A549 treated with RU486 at 1 μM for 4 hours (cell line): ENCODE results near the gene ZC2HC1C. TPM values are rescaled to one million over a fixed set of nuclear protein-coding genes. Genes with fewer than 3 reads are reported as not detected.

Source experiments
- total RNA-seq: library from RNA; stranded (reverse); fragments of 200-300 nt; extraction: Qiagen RNA extraction; gene quantifications from 5 replicates; pipeline ENCODE4 v1.2.3, GENCODE V29; 2022; ENCODE audit warnings: low read depth

ZC2HC1C gene, protein sequence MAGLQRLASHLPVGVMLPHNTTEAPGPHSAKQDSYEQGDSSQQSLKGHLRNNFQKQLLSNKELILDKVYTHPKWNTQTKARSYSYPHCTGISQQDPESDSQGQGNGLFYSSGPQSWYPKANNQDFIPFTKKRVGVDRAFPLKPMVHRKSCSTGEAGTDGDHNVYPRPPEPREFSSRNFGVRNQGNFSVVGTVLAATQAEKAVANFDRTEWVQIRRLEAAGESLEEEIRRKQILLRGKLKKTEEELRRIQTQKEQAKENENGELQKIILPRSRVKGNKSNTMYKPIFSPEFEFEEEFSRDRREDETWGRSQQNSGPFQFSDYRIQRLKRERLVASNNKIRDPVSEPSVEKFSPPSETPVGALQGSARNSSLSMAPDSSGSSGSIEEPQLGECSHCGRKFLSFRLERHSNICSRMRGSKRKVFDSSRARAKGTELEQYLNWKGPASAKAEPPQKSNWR
- total RNA-seq: 3.0 to 4.3 TPM (median 3.3 TPM) in 5 replicates

DNA sequence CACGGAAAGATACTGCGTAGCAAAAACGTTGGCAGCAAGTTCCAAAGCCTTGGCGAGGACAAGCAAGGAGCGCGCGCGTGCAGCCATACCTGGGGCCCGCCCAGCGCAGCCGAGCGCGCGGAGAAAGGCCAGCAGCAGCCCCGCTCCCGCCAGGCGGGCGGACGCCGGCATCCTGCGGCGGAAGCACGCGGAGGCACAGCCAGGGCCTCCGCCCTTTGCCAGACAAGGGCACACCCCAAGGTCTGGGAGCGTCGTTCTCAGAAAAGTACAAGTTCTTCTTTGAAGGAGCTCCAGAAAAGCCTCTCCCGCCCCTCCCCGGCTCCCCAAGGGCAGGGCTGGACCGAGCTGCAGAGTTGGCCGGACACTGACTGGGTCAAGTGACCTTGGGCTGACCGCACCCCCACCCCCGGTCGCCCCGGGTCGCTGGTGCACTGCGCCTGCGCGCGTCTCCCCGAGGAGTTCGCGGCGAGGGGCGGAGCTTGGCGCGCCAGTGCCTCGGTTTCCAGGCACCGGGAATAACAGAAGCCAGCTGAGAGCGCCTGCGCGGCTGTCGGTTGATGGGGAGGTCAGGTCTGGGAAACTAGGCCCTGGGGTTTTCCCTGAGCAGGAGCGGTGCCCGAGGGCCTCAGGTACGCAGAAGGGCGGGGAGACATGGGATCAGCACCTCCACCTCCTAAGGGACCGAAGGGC lies at the start of gene ZC2HC1C:
ZC2HC1C (plus strand) TSS at position 521 of the 690 bp plus-strand sequence. CDS start 933 bp downstream, outside the sequence.

DNA sequence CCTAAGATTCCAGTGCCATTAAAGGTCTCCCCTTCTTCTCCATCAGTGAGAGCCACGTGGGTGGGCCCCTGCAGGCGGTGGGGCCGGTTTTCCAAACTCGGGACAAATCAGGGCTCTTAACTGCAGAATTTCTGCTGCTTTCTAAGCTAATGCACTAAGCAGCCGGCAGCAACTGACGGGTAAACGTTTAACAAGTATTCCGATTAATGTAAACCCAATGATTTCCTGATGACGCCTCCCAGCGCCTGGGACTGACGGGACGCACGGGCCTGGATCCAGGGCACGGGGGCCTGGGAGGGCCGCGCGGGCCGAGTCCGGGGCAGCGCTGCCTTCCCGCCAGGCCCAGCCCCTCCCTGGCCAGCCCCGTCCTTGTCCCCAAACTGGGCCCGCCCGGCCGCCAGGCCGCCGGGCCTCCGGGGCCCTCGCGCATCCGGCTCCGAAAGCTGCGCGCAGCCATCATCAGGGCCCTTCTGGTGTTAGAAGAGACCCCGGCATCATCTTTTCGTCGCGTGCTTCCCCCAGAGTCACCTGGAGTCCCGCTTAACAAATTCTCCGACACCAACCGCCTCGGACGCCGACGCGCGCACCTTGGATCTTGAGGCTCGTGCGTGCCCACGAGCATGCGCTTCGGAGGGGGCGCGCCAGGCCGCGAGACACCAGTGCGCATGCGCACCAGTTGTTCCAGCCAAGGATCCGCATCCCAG lies 18.4 kb upstream of the ZC2HC1C start, which contains the start of gene MLH3:
MLH3 (minus strand) TSS at position 616 of the 704 bp plus-strand sequence. CDS start 1,812 bp downstream, outside the sequence.

DNA sequence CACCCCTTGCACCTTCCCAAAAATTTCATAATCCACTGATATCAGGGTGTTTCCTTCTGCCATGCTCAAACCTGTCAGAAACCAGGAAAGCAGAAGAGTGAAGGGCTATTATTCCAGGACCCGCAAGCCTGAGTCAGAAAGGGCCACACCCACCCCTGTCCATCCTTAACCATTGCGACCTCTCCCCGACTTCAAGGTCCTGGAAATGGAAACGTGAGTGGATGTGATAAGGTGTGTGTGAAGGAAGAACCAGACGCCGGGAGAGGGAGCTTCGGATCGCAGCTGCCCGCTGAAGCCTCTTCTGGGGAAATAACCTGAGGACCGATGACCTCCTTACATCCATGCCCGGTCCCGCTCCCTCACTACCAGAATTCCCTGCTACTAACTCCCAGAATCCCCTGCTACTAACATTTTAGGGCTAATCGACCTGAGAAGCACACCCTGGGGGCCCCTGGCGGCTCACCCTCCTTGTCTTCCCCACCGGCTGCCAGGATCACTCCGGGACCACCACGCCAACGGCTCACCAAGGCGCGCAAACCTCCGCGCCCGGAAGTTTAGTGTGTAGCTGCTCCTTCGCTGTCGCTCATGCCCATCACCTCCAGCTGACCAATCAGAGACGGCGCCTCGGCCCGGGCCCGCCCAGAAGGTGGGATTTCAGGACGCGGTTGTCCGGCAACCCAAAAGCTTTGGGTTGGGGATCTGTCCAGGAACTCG lies 5.8 kb upstream of the ZC2HC1C start, which contains the start of gene ACYP1:
ACYP1 (minus strand) TSS at position 534 of the 714 bp plus-strand sequence; CDS start at position 63, 471 bp downstream.

DNA sequence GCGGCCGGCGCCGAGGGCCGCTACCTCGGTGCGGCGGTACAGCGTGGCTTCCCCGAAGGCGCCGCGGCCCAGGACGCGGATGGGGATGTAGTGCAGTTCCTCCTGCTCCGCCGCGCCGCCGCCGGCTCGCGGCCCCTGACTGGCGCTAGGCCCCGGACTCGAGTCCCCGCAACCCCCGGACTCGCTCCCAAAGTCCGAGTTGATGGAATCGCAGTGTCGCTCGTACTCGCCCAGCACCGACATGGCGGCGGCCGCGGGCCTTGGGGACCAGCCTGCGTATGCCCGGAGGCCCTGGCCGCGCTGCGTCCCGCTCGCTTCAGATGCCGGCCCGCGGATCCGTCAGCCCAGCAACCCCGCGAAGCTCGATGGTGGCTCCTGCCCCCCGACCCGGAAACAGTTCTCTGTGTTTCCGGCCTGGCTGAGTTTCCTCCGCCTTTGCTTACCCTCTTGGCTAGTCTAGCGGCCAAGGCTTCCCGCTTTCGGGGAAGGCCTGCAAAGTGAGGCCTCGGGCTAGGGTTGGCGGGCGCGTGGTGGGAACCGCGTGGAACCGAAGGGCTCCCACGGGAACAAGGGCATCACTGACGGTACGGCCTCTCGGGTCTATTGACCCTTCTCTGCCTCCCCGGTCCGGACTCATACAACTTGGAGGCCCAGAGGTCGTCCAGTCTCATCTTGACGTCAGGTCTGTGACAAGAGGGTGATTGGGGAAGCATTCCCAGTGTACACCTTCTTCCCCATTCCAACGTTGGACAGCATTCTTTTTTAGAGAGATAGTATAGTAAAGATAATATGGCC lies 57.4 kb downstream of the ZC2HC1C start, which contains the start of gene NEK9:
NEK9 (minus strand) TSS at position 370 of the 795 bp plus-strand sequence; CDS start at position 243, 127 bp downstream.

Other genes with a start within 250 kb of the ZC2HC1C start
- gene PROX2, start 193.5 kb upstream of the ZC2HC1C start, total RNA-seq: not detected in 5 replicates
- 88.4 to 101 TPM (median 92.1 TPM) in 5 replicates for gene DLST, start 187.7 kb upstream of the ZC2HC1C start, total RNA-seq
- gene RPS6KL1, start 146.4 kb upstream of the ZC2HC1C start, total RNA-seq: 0.16 to 0.68 TPM (median 0.38 TPM) in 5 replicates
- gene PGF, start 114.0 kb upstream of the ZC2HC1C start, total RNA-seq: 2.4 to 4.1 TPM (median 3.2 TPM) in 5 replicates
- gene EIF2B2, start 66.7 kb upstream of the ZC2HC1C start, total RNA-seq: 74.4 to 95.7 TPM (median 76.6 TPM) in 5 replicates
- gene MLH3, start 18.2 kb upstream of the ZC2HC1C start, total RNA-seq: 16.8 to 19.2 TPM (median 17.5 TPM) in 5 replicates
- gene ACYP1, start 5.6 kb upstream of the ZC2HC1C start, total RNA-seq: 18.6 to 25.8 TPM (median 23.5 TPM) in 5 replicates
- 23.4 to 37.1 TPM (median 30.2 TPM) in 5 replicates for gene NEK9, start 57.4 kb downstream of the ZC2HC1C start, total RNA-seq
- 253 to 294 TPM (median 266 TPM) in 5 replicates for gene TMED10, start 107.0 kb downstream of the ZC2HC1C start, total RNA-seq
- gene FOS, start 209.2 kb downstream of the ZC2HC1C start, total RNA-seq: 7.3 to 10.0 TPM (median 8.4 TPM) in 5 replicates